H1 (cell line): ENCODE results near the gene USP37.

ENCODE experiments used
- CEBPB ChIP-seq: IDR thresholded peaks from 2 replicates; pipeline ENCODE4 v1.6.1; 2012; ENCODE audit warnings: low read depth, low read length
- CTCF ChIP-seq, 3 experiments: IDR thresholded peaks; 1 replicate in 2 of 3; 2 replicates in 1 of 3; pipeline versions ENCODE4 v1.5.1 to v1.6.1; 2011; ENCODE audit warnings: low read length in 3 of 3, mild to moderate bottlenecking in 3 of 3, inconsistent platforms in 2 of 3, low read depth in 1 of 3, moderate library complexity in 1 of 3; ENCODE audit not compliant: insufficient read depth in 1 of 3; ENCODE audit errors: control extremely low read depth in 1 of 3
- EP300 ChIP-seq, 2 experiments: IDR thresholded peaks; 1 replicate in 1 of 2; 2 replicates in 1 of 2; pipeline ENCODE4 v1.6.1; 2011 to 2012; ENCODE audit warnings: low read depth in 2 of 2, low read length in 2 of 2, mild to moderate bottlenecking in 2 of 2, borderline replicate concordance in 1 of 2, inconsistent platforms in 1 of 2, moderate library complexity in 1 of 2
- HDAC6 ChIP-seq: IDR thresholded peaks from one replicate; pipeline ENCODE4 v1.7.1; 2012; ENCODE audit warnings: low read depth, mild to moderate bottlenecking, inconsistent platforms, low read length, moderate library complexity
- JUND ChIP-seq: IDR thresholded peaks from 2 replicates; pipeline ENCODE4 v1.6.1; 2011; ENCODE audit warnings: mild to moderate bottlenecking, improper control_type of control experiment, low read length
- MAFK ChIP-seq: IDR thresholded peaks from 2 replicates; pipeline ENCODE4 v1.6.1; 2012; ENCODE audit warnings: low read depth, mild to moderate bottlenecking, improper control_type of control experiment, low read length
- POLR2AphosphoS5 ChIP-seq: IDR thresholded peaks from 2 replicates; pipeline ENCODE4 v1.6.1; 2011; ENCODE audit warnings: low read depth, low read length
- RAD21 ChIP-seq, 2 experiments: IDR thresholded peaks in 1 of 2; conservative IDR thresholded peaks in 1 of 2; 2 replicates each; pipeline ENCODE4 v1.6.1; 2011; ENCODE audit warnings: low read depth in 2 of 2, low read length in 2 of 2, improper control_type of control experiment in 1 of 2, inconsistent platforms in 1 of 2, mild to moderate bottlenecking in 1 of 2, moderate library complexity in 1 of 2
- SRF ChIP-seq: IDR thresholded peaks from 2 replicates; pipeline ENCODE4 v1.6.1; 2011; ENCODE audit warnings: mild to moderate bottlenecking, low read depth, low read length, moderate library complexity
- TAF1 ChIP-seq: IDR thresholded peaks from 2 replicates; pipeline ENCODE4 v1.6.1; 2011; ENCODE audit warnings: mild to moderate bottlenecking, low read depth, low read length
- TEAD4 ChIP-seq: IDR thresholded peaks from 2 replicates; pipeline ENCODE4 v1.6.1; 2012; ENCODE audit warnings: low read depth, low read length, inconsistent platforms, mixed read lengths
- YY1 ChIP-seq: IDR thresholded peaks from 2 replicates; pipeline ENCODE4 v1.6.1; 2011; ENCODE audit warnings: low read depth, mild to moderate bottlenecking, low read length
- ZNF274 ChIP-seq: IDR thresholded peaks from 2 replicates; pipeline ENCODE4 v1.7.0; 2012; ENCODE audit warnings: low read length, borderline replicate concordance; ENCODE audit errors: extremely low read depth

GRCh38 chr2:218529990-218530389 is 38.2 kb downstream of the USP37 start:
- TF ChIP-seq YY1, result no peak
- TF ChIP-seq EP300 (IDR thresholded peaks at IDR 0.05; ENCODE audit: borderline replicate concordance in 1 of 2, low read depth in 2 of 2, low read length in 2 of 2), result no peak
- no peak for TF ChIP-seq HDAC6
- TF ChIP-seq CTCF (IDR thresholded peaks at IDR 0.05; ENCODE audit: control extremely low read depth in 1 of 3, insufficient read depth in 1 of 3, low read depth in 1 of 3, low read length in 3 of 3), result no peak
- no peak for TF ChIP-seq TAF1
- no peak for TF ChIP-seq CEBPB
- no peak for TF ChIP-seq JUND
- no peak for TF ChIP-seq TEAD4
- no peak for TF ChIP-seq POLR2AphosphoS5
- TF ChIP-seq MAFK, result no peak
- TF ChIP-seq RAD21 (IDR thresholded peaks at IDR 0.05 in 1 of 2, conservative IDR thresholded peaks at IDR 0.05 in 1 of 2; ENCODE audit: low read depth in 2 of 2, low read length in 2 of 2), result no peak
- no peak for TF ChIP-seq SRF
- TF ChIP-seq ZNF274, result no peak
